ENCODE results near the gene CRYGC.

Gene CRYGC

GRCh38 chr2:208092093-208092832, 37.4 kb downstream of the CRYGC start:
- no peak for DNase-seq

GRCh38 chr2:208090420-208090819, 39.2 kb downstream of the CRYGC start:
- no peak for DNase-seq

- DNase-seq, result no peak
These were observed 43.6 kb downstream of the CRYGC start for GRCh38 chr2:208086029-208086428.

- no peak for DNase-seq
These were observed 45.8 kb downstream of the CRYGC start for GRCh38 chr2:208083807-208084206.
